GM18867 (cell line): ENCODE results near the gene TCTA.

ENCODE experiments used
- ATAC-seq: cut with Tn5 transposase; IDR thresholded peaks from one replicate; pipeline ENCODE4 v1.9.1; 2021; ENCODE audit warnings: mild to moderate bottlenecking, moderate library complexity; ENCODE audit not compliant: unreplicated experiment

The TCTA gene

GRCh38 chr3:49456466-49456865 is 44.2 kb downstream of the TCTA start:
- no peak for ATAC-seq

- no peak for ATAC-seq
Measured at GRCh38 chr3:49460188-49460890, 48.1 kb downstream of the TCTA start.

- no peak for ATAC-seq
Measured at GRCh38 chr3:49460956-49461355, 48.7 kb downstream of the TCTA start.

- no peak for ATAC-seq
Measured at GRCh38 chr3:49461443-49462171, 49.4 kb downstream of the TCTA start.

- no peak for ATAC-seq
Measured at GRCh38 chr3:49462222-49462621, 50.0 kb downstream of the TCTA start.

GRCh38 chr3:49465270-49466034 is 53.2 kb downstream of the TCTA start:
- ATAC-seq = no peak
